Measurements from ENCODE around the gene IFNAR2. TPM values are rescaled to one million over a fixed set of nuclear protein-coding genes. Genes with fewer than 3 reads are reported as not detected.
"Not testable (repeated sequence)": the region's sequence is repeated elsewhere in the genome, so short reads cannot be mapped to it uniquely, and the experiment has no call there.

The IFNAR2 gene
- total RNA-seq, 1 donor from 2014 or later, result 34.8 TPM

DNA sequence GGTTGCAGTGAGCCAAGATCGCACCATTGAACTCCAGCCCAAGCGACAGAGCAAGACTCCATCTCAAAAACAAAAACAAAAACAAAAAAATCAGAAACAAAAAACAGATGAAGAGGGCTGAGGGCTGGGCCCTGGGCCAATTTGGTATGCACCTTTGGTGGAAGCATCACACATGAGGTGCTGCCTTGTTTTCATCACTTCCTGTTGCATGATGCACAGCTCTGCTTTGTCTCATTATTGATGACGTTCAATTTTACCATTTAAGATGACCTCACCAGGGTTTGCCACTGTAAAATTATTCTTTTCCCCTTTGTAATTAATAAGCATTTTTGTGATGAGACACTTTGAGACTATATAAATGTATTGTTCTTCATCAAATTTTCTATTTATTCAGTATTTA is 9.8 kb upstream of the IFNAR2 start:
- Mint-ChIP-seq H3K27ac (no peak overlapping the region), H3K4me1 (ENCODE audit: low read depth) (peaks cover 36% of the 10 kb centered on the region), H3K27me3 (ENCODE audit: low read depth) (no peaks in the 10 kb centered on the region), H3K9me3 (peaks cover 12% of the 10 kb centered on the region), H3K4me3 (ENCODE audit: low read depth) (no peak overlapping the region), H3K36me3 (ENCODE audit: low read depth) (peaks cover 18% of the 10 kb centered on the region)
- intact Hi-C loops (cut with micrococcal nuclease), result no loop called here
- DNase-seq (ENCODE audit: low spot score), result no peak

DNA sequence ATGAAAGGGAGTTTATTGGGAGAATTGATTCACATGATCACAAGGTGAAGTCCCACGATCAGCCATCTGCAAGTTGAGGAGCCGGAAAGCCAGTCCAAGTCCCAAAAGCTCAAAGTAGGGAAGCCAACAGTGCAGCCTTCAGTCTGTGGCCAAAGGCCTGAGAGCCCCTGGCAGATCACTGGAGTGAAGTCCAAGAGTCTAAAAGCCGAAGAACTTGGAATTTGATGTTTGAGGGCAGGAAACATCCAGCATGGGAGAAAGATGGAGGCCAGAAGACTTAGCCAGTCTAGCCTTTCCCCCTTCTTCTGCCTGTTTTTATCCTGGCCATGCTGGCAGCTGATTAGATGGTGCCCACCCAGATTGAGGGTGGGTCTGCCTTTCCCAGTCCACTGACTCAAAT is 4.4 kb upstream of the IFNAR2 start:
- H3K27ac Mint-ChIP-seq; DNase-seq (ENCODE audit: low spot score); H3K4me3 Mint-ChIP-seq (ENCODE audit: low read depth); H3K9me3 Mint-ChIP-seq; H3K27me3 Mint-ChIP-seq (ENCODE audit: low read depth): not testable (repeated sequence)
- intact Hi-C loops (cut with micrococcal nuclease), result loop anchor here (5.0 kb wide), 1 partner anchor 317 kb away; the partner anchor contains the start of genes GART and SON
- Mint-ChIP-seq H3K4me1 (ENCODE audit: low read depth) (peaks cover 17% of the 10 kb centered on the region), H3K36me3 (ENCODE audit: low read depth) (peaks cover 10% of the 10 kb centered on the region)

DNA sequence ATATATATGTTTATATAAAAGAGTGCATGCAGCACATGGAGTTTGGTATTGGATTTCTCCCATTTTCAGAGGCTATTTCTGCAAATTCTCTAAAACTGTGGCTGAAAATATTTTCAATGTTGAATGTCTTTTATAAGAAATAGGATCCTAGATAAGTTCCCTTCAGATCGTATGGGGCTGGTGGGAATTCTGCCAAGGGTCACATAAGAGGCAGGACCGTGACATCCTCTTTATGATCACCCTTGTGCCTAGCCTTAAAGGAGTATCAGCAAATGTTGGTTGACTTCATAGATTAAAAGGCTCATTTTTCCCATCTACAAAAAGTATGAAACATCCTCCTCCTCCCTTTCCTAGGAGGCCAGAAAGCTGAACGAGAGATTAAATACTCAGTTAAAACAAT is 1.3 kb upstream of the IFNAR2 start:
- Mint-ChIP-seq H3K4me1 (ENCODE audit: low read depth) (peaks cover 33% of the 10 kb centered on the region), H3K27ac (no peak overlapping the region)

DNA sequence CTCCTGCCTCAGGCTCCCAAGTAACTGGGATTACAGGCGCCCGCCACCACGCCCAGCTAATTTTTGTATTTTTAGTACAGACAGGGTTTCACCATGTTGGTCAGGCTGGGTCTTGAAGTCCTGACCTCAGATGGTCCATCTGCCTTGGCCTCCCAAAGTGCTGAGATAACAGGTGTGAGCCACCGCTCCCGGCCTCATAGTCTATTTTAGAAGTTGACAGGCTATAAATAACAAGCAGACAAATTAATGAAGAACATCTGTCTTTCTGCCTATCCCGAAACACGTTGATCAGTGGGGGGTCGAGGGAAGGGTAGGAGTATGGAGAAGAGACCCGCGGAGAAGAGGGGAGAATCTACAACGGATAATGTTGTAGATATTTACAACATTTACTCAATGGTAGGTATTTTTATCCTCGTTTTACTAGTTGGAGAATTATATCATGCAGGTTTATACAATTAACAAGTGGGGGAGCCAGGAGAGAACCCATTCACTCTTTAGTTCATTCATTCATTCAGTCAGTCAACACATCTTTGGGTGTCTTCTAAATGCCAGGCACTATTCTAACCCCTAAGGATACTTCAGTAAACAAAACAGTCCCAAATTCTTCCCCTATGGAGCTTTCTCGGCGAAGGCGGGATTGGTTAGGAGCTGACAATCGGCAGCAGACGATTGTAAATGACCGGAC is 497 bp upstream of the IFNAR2 start:
- peaks cover 38% of the 10 kb centered on the region for H3K4me1 Mint-ChIP-seq (ENCODE audit: low read depth)
- peak overlapping the region; percentile 65 for H3K27ac Mint-ChIP-seq
- H3K4me3 Mint-ChIP-seq (ENCODE audit: low read depth), result peak overlapping the region; percentile 73
- H3K9me3 Mint-ChIP-seq, result no peaks in the 10 kb centered on the region
- H3K27me3 Mint-ChIP-seq (ENCODE audit: low read depth), result no peaks in the 10 kb centered on the region
- DNase-seq (ENCODE audit: low spot score), result no peak
- intact Hi-C loops (cut with micrococcal nuclease), result loop anchor here (5.0 kb wide), 1 partner anchor 313 kb away; the partner anchor contains the start of genes GART and SON
- H3K36me3 Mint-ChIP-seq (ENCODE audit: low read depth), result peaks cover 19% of the 10 kb centered on the region

More for the DNA sequence above, 1.3 kb upstream of the IFNAR2 start:
- Mint-ChIP-seq H3K36me3 (ENCODE audit: low read depth) (peaks cover 14% of the 10 kb centered on the region), H3K9me3 (no peaks in the 10 kb centered on the region), H3K4me3 (ENCODE audit: low read depth) (peak overlapping the region; percentile 21), H3K27me3 (ENCODE audit: low read depth) (no peaks in the 10 kb centered on the region)
- intact Hi-C loops (cut with micrococcal nuclease), result loop anchor here (5.0 kb wide), 1 partner anchor 314 kb away; the partner anchor contains the start of genes GART and SON
- no peak for DNase-seq (ENCODE audit: low spot score)

DNA sequence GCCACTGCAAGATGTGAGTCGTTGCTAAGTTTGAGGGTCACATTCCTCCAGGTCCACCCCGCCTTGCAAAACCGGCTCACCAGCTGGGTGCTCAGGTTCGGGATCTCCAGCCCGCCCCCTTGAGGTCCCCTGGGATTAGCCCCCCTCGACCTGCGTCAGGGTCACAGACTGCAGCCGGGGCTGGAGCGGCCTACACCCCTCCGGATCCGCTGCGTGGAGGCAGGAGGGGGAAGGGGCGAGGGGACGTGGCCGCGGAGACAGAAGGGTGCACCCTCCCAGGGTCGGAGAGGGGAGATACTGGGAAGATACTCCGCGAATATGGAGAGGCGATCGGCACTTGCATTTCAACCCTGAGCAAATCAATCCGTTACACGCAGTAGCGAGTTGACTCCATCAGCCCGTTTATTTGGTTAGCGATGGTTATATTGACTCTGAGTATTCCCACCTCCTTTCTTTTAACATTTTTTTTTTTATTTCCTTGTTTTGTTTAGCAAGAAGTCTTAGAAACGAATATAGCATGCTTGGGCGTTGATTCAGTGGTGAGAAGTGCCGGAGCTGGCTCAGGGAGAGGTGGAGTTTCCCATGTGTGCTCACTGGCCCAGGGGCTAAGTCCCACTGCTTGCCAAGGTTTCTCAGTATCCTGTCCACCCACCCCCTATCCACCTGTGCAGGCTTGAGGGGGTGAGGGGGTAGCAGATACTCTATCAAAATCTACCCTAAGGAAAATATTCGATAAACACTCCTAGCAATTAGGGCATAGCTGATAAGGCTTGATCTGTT is 997 bp downstream of the IFNAR2 start:
- peaks cover 45% of the 10 kb centered on the region for H3K4me1 Mint-ChIP-seq (ENCODE audit: low read depth)
- no peak for DNase-seq (ENCODE audit: low spot score)
- H3K36me3 Mint-ChIP-seq (ENCODE audit: low read depth), result peaks cover 25% of the 10 kb centered on the region
- intact Hi-C loops (cut with micrococcal nuclease), result loop anchor here (1.0 to 2.0 kb wide), 3 partner anchors 14 to 150 kb away; no protein-coding TSS in a partner anchor
- H3K9me3 Mint-ChIP-seq, result no peaks in the 10 kb centered on the region
- no peaks in the 10 kb centered on the region for H3K27me3 Mint-ChIP-seq (ENCODE audit: low read depth)
- H3K4me3 Mint-ChIP-seq (ENCODE audit: low read depth), result peak overlapping the region; percentile 86
- H3K27ac Mint-ChIP-seq, result peak overlapping the region; percentile 74

DNA sequence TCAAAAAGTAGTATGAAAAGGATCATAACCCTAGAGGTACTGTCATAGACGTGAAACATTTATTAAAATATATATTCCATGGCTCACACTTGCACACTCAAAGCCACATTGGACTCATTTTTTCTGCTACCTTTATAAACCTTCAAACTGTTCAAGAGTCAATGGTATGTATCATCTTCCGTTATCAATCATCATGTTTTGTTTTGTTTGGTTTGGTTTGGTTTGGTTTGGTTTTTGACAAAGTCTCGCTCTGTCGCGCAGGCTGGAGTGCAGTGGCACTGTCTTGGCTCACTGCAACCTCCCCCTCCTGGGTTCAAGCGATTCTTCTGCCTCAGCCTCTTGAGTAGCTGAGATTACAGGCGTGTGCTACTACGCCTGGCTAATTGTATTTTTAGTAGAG is 1.8 kb downstream of the IFNAR2 start:
- peaks cover 29% of the 10 kb centered on the region for H3K36me3 Mint-ChIP-seq (ENCODE audit: low read depth)

DNA sequence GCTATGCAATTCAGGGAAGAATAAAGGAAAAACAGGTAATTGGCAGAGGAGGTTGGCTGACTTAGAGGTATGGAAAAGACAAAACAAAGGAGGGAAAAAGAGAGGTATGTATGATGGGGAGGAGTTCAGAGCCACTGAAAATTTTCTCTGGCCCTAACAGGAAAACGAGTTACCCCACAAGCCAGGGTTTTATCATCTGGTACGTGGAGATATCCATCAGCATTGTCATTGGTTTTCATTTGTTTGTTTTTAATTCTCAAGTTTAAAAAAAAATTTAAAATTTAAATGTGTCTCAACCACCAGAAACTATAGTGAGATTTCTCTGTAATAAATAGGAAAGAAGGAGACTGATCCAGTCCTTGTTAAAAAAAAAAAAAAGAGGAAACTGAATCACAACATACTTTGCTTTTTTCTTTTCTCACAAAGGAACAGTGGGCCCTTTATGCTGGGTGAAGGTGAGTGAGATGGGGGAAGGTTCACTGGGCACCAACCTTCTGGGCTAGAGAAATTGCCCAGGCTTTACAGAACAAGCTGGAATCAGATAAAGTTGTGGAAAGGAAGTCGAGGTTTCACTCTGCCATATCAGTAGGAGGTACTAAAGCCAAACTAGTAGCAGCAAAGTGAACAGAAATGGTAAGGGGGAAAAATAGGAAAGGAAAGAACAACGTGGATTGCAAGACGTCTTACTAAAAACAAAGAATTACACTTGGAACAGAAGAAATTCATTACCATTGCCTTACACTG is 2.7 kb downstream of the IFNAR2 start:
- Mint-ChIP-seq H3K36me3 (ENCODE audit: low read depth) (peaks cover 36% of the 10 kb centered on the region), H3K4me1 (ENCODE audit: low read depth) (peaks cover 53% of the 10 kb centered on the region), H3K4me3 (ENCODE audit: low read depth) (peak overlapping the region; percentile 86), H3K27ac (peak overlapping the region; percentile 74), H3K27me3 (ENCODE audit: low read depth) (no peaks in the 10 kb centered on the region), H3K9me3 (no peaks in the 10 kb centered on the region)
- intact Hi-C loops (cut with micrococcal nuclease), result loop anchor here (1.0 kb wide), 1 partner anchor 24 kb away; no protein-coding TSS in a partner anchor
- DNase-seq (ENCODE audit: low spot score), result no peak

More for the DNA sequence above, 1.8 kb downstream of the IFNAR2 start:
- intact Hi-C loops (cut with micrococcal nuclease), result loop anchor here (1.0 to 2.0 kb wide), 3 partner anchors 13 to 149 kb away; no protein-coding TSS in a partner anchor
- H3K9me3 Mint-ChIP-seq, result no peaks in the 10 kb centered on the region
- H3K27me3 Mint-ChIP-seq (ENCODE audit: low read depth), result no peaks in the 10 kb centered on the region
- peaks cover 49% of the 10 kb centered on the region for H3K4me1 Mint-ChIP-seq (ENCODE audit: low read depth)
- no peak for DNase-seq (ENCODE audit: low spot score)
- H3K27ac Mint-ChIP-seq, result peak overlapping the region; percentile 74
- peak overlapping the region; percentile 86 for H3K4me3 Mint-ChIP-seq (ENCODE audit: low read depth)

DNA sequence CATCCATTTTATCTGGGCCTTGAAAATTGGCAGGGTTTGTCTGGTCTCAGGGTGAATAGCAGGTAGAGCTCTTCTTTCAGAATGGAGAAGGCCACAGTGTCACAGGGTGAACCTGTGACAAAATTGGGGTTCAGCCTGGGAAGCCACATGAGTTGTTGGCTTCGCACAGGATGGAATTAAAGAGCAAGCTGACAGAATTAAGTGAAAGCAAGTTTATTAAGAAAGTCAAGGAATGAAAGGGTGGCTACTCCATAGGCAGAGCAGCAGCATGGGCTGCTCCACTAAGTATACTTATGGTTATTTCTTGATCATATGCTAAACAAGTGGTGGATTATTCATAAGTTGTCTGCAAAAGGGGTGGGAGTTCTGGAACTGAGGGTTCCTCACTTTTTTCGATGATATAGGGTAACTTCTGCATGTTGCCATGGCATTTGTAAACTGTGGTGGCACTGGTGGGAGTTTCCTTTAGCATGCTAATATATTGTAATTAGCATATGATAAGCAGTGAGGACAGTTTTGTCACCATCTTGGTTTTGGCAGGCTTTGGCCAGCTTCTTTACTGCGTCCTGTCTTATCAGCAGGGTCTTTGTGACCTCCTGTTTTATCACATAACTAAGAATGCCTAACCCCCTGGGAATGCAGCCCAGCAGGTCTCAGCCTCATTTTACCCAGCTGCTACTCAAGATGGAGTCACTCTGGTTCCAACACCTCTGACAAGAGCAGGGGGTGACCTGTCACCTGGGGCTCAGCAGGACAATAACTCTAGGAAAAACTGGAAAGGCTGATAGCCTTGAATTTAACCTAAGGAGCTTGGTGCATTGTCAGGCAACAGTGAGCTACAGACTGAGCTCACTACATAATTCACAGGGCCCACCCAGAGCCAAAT is 5.1 kb downstream of the IFNAR2 start:
- Mint-ChIP-seq H3K9me3 (no peaks in the 10 kb centered on the region), H3K36me3 (ENCODE audit: low read depth) (peaks cover 52% of the 10 kb centered on the region), H3K27ac (peak overlapping the region; percentile 54), H3K27me3 (ENCODE audit: low read depth) (no peaks in the 10 kb centered on the region), H3K4me3 (ENCODE audit: low read depth) (peak overlapping the region; percentile 11), H3K4me1 (ENCODE audit: low read depth) (peaks cover 64% of the 10 kb centered on the region)
- intact Hi-C loops (cut with micrococcal nuclease), result no loop called here
- DNase-seq (ENCODE audit: low spot score), result no peak

DNA sequence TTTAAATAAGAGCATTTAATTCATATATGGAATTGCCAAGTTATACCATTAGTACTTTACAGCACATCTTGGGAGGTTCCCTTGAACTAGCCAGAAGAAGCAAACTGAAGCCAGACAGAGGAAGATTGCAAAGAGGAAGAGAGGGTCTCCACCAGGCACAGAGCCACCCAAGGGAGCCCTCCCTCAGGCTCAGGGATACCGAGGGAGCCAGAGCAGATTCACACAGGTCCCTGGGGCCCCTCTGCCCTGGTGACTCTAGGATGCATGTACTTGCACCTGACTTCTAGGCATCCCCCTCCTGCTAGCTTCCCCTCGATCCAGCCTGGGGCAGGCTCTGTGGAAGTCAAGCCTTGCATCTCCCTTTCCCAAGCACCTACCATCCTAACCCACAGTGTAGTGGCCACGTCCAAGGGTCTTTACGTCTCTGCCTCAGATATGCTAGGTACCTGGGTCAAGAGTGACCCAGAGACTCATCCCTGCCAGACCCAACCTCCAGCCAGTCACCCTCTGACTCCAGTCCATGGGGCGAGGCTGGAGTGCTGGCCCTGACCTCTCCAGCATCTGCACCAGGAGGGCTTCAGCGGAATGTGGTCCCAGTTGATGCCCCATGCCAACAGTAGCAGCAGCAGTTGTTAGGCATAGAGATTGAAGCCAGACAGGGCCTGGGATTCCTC is 6.4 kb downstream of the IFNAR2 start:
- Mint-ChIP-seq H3K9me3 (no peaks in the 10 kb centered on the region), H3K36me3 (ENCODE audit: low read depth) (peaks cover 56% of the 10 kb centered on the region), H3K4me1 (ENCODE audit: low read depth) (peaks cover 74% of the 10 kb centered on the region), H3K27ac (peak overlapping the region; percentile 92), H3K27me3 (ENCODE audit: low read depth) (no peaks in the 10 kb centered on the region), H3K4me3 (ENCODE audit: low read depth) (no peak overlapping the region)
- intact Hi-C loops (cut with micrococcal nuclease), result no loop called here
- DNase-seq (ENCODE audit: low spot score), result no peak

DNA sequence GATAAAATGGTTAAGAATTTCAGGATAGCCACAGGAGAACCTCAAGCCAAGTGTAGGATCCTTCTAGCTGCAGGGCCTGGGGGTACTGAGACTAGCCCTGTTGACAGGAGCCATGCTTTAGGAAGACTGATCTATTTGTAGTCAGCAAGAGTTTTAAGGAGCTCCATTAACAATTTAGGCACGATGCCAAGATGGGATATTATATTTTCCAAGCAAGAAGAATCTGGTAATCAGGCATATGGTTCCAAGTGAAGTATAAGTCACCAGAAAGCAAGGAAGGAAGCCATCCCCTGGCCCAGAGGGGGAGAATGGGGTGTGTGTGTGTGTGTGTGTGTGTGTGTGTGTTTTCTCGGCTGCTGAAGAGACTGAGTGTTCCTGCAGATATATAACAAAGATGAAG is 7.0 kb downstream of the IFNAR2 start:
- peak overlapping the region; percentile 11 for H3K4me3 Mint-ChIP-seq (ENCODE audit: low read depth)
- intact Hi-C loops (cut with micrococcal nuclease), result no loop called here
- H3K27ac Mint-ChIP-seq, result peak overlapping the region; percentile 92
- no peaks in the 10 kb centered on the region for H3K9me3 Mint-ChIP-seq
- DNase-seq (ENCODE audit: low spot score), result no peak
- peaks cover 62% of the 10 kb centered on the region for H3K36me3 Mint-ChIP-seq (ENCODE audit: low read depth)
- H3K4me1 Mint-ChIP-seq (ENCODE audit: low read depth), result peaks cover 77% of the 10 kb centered on the region
- no peaks in the 10 kb centered on the region for H3K27me3 Mint-ChIP-seq (ENCODE audit: low read depth)

DNA sequence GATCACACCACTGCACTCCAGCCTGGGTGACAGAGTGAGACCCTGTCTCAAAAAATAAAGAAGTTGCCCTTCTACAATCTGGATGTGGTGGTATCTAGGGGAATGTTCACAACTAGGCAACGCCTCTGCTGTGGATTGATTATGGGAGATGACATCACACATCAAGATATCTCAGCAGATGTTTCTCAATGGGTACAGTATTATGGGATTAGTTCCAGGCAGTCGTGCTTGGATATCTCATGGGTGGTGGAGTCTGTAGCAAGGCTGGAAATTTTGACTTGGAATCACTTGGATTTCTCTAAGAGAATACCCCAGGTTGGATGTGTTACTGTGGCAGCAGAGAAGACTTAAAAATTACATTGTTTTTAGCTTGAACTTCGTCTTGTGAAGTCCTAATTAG is 7.7 kb downstream of the IFNAR2 start:
- intact Hi-C loops (cut with micrococcal nuclease), result no loop called here
- H3K27ac Mint-ChIP-seq, result peak overlapping the region; percentile 92

More for the DNA sequence above, 7.7 kb downstream of the IFNAR2 start:
- Mint-ChIP-seq H3K36me3 (ENCODE audit: low read depth) (peaks cover 65% of the 10 kb centered on the region), H3K27me3 (ENCODE audit: low read depth) (no peaks in the 10 kb centered on the region), H3K4me3 (ENCODE audit: low read depth) (peak overlapping the region; percentile 71), H3K9me3 (no peaks in the 10 kb centered on the region), H3K4me1 (ENCODE audit: low read depth) (peaks cover 76% of the 10 kb centered on the region)
- DNase-seq (ENCODE audit: low spot score), result no peak

All from activated T-helper 2 cell treated with anti-CD3 and anti-CD28 coated beads, Interferon-gamma antibody, Interleukin-2, Interleukin-4, amounts not matched to agents 10 μg/mL and 5 μg/mL and 100 μg/mL, durations not matched to agents 14 hours and 24 hours and 36 hours (primary cell).